RWPE1 (cell line): Measurements from ENCODE around the gene SP2.

Source experiments
- CTCF ChIA-PET: fragments of 350-600 bp; sonication (Branson Sonifier 250); formaldehyde crosslinking; extraction: SDS; loops from one replicate; lab custom pipeline; 2021; lab: Yijun Ruan, JAX
- POLR2A ChIA-PET: fragments of 400-600 bp; formaldehyde crosslinking; extraction: SDS; loops from one replicate; lab custom pipeline; 2020; ENCODE audit warnings: antibody characterized with exemption; ENCODE audit not compliant: low non-redundant PET; lab: Yijun Ruan, JAX
- DNase-seq: peaks from one replicate; pipeline ENCODE4 v3.0.0; 2012; ENCODE audit warnings: low spot score
- H3K27ac ChIP-seq: fragments of 450-650 bp; 2 replicates; pipeline ENCODE4 v1.5.1; 2017
- TF ChIP-seq, protein P1 (sequence below): fragments of 450-650 bp; conservative IDR thresholded peaks from 2 replicates; pipeline ENCODE4 v1.5.1; 2017; ENCODE audit warnings: low read depth, mild to moderate bottlenecking

The SP2 gene

DNA sequence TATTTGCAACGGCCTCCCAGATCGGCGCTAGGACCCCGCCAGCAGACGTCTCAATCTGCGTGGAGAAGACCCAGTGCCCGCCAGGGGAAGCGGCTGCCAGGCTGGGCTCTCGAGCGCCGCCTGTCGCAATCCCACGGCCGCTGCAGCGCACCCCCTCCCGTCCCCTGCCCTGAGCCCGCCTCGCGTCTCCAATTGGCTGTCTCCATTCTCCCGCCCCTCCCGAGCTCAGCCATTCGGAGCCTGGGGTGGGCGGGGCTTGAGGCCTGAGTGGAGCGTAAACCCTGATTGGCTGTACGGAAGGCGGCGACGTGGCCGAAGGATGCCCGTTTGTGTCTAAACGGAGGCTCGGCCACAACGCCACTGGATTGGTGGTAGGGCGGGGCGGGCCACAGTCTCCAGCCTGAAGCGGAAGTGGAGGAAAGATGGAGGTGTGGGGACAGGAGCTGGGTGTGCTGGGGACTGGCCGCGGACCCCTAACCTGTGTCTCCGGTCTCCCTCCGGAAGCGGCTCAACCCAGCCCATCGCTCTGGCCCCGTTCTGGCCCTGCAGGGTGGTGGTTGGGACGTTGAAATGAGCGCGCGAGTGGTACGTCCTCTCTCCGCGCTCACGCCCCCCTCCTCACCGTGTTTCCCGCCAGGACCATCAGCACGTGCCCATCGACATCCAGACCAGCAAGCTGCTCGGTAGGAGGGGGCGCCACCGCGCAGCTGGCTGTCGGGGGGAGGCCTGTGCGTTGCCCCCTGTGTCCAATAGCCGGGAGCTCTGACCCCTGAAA lies 74.9 kb downstream of the SP2 start, which contains the start of gene CDK5RAP3:
TSS of gene CDK5RAP3 (plus strand) at position 389 of the 775 bp plus-strand sequence. CDS start at position 423, 34 bp downstream.
- H3K27ac ChIP-seq: peak within 1 kb of the TSS; percentile 78
- ChIA-PET POLR2A (interaction anchor here (0.9 kb wide), 2 partner anchors 13 to 46 kb away, joined by 3 to 4 read pairs; partner anchors contain the start of gene PRR15L), CTCF (interaction anchor here (0.6 to 2.3 kb wide), 9 partner anchors 10 to 1687 kb away, joined by 3 to 17 read pairs (median 4); partner anchors contain the start of genes PRR15L and SP2)
- TF ChIP-seq, protein P1, sequence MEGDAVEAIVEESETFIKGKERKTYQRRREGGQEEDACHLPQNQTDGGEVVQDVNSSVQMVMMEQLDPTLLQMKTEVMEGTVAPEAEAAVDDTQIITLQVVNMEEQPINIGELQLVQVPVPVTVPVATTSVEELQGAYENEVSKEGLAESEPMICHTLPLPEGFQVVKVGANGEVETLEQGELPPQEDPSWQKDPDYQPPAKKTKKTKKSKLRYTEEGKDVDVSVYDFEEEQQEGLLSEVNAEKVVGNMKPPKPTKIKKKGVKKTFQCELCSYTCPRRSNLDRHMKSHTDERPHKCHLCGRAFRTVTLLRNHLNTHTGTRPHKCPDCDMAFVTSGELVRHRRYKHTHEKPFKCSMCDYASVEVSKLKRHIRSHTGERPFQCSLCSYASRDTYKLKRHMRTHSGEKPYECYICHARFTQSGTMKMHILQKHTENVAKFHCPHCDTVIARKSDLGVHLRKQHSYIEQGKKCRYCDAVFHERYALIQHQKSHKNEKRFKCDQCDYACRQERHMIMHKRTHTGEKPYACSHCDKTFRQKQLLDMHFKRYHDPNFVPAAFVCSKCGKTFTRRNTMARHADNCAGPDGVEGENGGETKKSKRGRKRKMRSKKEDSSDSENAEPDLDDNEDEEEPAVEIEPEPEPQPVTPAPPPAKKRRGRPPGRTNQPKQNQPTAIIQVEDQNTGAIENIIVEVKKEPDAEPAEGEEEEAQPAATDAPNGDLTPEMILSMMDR: peak; percentile 100
- peak; percentile 97 for DNase-seq

DNA sequence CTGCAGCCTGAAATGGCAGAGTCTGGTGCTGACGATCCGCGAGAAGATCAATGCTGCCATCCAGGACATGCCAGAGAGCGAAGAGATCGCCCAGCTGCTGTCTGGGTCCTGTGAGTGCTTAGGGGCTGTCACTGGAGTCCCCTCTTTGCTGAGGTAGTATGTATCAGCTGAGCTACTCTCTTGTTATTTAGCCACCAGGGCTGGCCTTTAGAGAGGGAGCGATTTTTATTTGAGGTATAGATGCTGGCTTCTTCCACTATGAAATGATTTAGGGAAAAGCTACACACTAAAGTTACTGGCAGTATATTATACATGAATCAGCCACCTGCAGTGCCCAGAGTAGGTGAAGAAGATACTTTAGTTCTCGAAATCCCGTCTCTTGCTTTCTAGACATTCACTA lies 77.5 kb downstream of the SP2 start:
- ChIA-PET POLR2A (no interaction called here), CTCF (interaction anchor here (0.7 kb wide), 1 partner anchor 67 kb away, joined by 3 read pairs; no protein-coding TSS in a partner anchor)
- TF ChIP-seq, protein P1: no peak
- no peak for DNase-seq
- H3K27ac ChIP-seq: no peak overlapping the region

DNA sequence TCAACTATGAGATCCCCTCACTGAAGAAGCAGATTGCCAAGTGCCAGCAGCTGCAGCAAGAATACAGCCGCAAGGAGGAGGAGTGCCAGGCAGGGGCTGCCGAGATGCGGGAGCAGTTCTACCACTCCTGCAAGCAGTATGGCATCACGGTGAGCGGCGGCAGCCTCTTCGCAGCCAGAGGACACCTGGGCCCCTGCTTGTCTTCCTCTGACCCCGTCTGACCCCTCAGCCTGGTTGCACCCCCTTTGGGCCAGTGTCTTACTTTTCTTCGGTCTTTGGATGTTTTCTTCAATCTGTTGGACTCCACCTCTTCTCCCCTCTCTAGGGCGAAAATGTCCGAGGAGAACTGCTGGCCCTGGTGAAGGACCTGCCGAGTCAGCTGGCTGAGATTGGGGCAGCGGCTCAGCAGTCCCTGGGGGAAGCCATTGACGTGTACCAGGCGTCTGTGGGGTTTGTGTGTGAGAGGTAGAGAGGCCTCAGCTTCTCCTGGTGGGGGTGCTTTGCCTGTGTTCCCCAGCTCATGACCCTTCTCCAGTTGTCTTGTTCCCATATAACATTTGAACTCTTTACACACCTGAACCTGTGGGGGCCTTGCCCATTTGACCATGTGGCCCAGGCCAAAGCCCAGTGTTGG lies 79.3 kb downstream of the SP2 start:
- POLR2A ChIA-PET: no interaction called here
- CTCF ChIA-PET: no interaction called here
- TF ChIP-seq, protein P1: no peak
- DNase-seq: no peak
- H3K27ac ChIP-seq: peak overlapping the region; percentile 6; the same call in 1 of the 2 replicates

DNA sequence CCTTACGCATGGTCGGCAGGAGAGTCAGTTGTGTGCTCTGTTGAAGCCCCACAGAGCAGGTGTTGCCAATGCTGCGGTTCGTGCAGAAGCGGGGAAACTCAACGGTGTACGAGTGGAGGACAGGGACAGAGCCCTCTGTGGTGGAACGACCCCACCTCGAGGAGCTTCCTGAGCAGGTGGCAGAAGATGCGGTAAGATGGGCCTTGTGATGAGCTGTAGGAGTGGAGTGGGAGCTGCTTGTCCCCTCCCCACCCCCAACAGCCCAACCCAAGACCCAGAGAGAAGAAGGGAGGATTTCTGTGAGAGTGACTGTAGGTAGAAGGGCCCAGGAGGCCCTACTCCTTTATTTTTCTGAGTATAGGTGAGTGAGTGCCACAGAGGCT lies 79.8 kb downstream of the SP2 start:
- ChIA-PET CTCF (no interaction called here), POLR2A (no interaction called here)
- no peak for DNase-seq
- TF ChIP-seq, protein P1: no peak
- peak overlapping the region; percentile 3; the same call in 1 of the 2 replicates for H3K27ac ChIP-seq

DNA sequence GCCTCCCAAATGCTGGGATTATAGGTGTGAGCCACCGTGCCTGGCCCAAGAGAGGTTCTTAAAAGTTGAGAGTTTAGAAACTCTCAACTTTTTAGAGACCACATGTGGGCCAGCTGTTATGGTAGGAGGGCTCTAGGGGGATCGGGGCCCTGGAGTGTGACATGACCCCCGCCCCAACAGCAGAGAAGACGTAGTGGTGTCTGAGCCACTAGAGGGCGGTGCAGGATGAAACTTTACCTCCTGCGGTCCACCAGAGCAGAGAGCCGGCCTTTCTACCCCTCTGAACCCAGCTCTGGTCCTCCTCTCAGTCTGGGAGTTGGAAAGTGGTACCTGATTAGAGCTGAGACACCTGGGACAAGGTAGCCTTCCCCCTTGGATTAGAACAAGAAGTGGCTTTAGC lies 82.3 kb downstream of the SP2 start:
- TF ChIP-seq, protein P1: peak; percentile 77
- ChIA-PET POLR2A (interaction anchor here (0.7 kb wide), 1 partner anchor 71 kb away, joined by 9 read pairs; no protein-coding TSS in a partner anchor), CTCF (interaction anchor here (0.6 to 1.7 kb wide), 7 partner anchors 11 to 200 kb away, joined by 3 to 11 read pairs (median 3); partner anchors contain the start of genes PRR15L and SP2)
- H3K27ac ChIP-seq: no peak overlapping the region
- DNase-seq: peak; percentile 64
